OCI-LY7 (cell line): ENCODE data around the gene KLHL7.

Experiments used
- CTCF ChIP-seq: fragments of 200-600 bp; sonication (generic); conservative IDR thresholded peaks from 2 replicates; pipeline ENCODE4 v1.5.1; 2014; ENCODE audit warnings: mild to moderate bottlenecking, antibody characterized with exemption, low read length, moderate library complexity, mixed read lengths
- EZH2phosphoT487 ChIP-seq: fragments of 200-600 bp; sonication (generic); IDR thresholded peaks from 2 replicates; pipeline ENCODE4 v1.6.1; 2018; ENCODE audit warnings: low read depth, borderline replicate concordance, mild to moderate bottlenecking, mixed run types, antibody characterized with exemption, low read length, moderate library complexity, mixed read lengths

- TF ChIP-seq CTCF: no peak
- no peak for TF ChIP-seq EZH2phosphoT487
Measured at GRCh38 chr7:23075571-23075970, 30.0 kb upstream of the KLHL7 start.
